NB4 (cell line): ENCODE measurements around the gene NSMCE4A.

Source experiments
- DNase-seq: peaks from one replicate; pipeline ENCODE4 v3.0.0; 2010; ENCODE audit warnings: low read depth
- H3K4me3 ChIP-seq: one replicate; pipeline ENCODE4 v1.5.1; 2011; ENCODE audit warnings: mild to moderate bottlenecking, low read depth, low read length, moderate library complexity
- MYC ChIP-seq: IDR thresholded peaks from 2 replicates; pipeline ENCODE4 v1.6.1; 2011; ENCODE audit warnings: low read depth, low read length
- POLR2A ChIP-seq: IDR thresholded peaks from 2 replicates; pipeline ENCODE4 v1.6.1; 2011; ENCODE audit warnings: mild to moderate bottlenecking; ENCODE audit not compliant: insufficient read length; ENCODE audit errors: extremely low read depth
- TF ChIP-seq, protein P1 (sequence below): IDR thresholded peaks from one replicate; pipeline ENCODE4 v1.5.1; 2012; ENCODE audit warnings: low read depth, low read length
- TF ChIP-seq, protein P2 (sequence below): IDR thresholded peaks from 2 replicates; pipeline ENCODE4 v1.6.1; 2011; ENCODE audit warnings: low read depth, low read length

NSMCE4A gene

GRCh38 chr10:121965996-121966395, 9.0 kb downstream of the NSMCE4A start:
- TF ChIP-seq, protein P1, sequence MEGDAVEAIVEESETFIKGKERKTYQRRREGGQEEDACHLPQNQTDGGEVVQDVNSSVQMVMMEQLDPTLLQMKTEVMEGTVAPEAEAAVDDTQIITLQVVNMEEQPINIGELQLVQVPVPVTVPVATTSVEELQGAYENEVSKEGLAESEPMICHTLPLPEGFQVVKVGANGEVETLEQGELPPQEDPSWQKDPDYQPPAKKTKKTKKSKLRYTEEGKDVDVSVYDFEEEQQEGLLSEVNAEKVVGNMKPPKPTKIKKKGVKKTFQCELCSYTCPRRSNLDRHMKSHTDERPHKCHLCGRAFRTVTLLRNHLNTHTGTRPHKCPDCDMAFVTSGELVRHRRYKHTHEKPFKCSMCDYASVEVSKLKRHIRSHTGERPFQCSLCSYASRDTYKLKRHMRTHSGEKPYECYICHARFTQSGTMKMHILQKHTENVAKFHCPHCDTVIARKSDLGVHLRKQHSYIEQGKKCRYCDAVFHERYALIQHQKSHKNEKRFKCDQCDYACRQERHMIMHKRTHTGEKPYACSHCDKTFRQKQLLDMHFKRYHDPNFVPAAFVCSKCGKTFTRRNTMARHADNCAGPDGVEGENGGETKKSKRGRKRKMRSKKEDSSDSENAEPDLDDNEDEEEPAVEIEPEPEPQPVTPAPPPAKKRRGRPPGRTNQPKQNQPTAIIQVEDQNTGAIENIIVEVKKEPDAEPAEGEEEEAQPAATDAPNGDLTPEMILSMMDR = no peak
- TF ChIP-seq MYC = no peak
- TF ChIP-seq POLR2A = no peak
- TF ChIP-seq, protein P2, sequence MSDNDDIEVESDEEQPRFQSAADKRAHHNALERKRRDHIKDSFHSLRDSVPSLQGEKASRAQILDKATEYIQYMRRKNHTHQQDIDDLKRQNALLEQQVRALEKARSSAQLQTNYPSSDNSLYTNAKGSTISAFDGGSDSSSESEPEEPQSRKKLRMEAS = no peak
- DNase-seq = no peak

GRCh38 chr10:121961456-121961855, 13.6 kb downstream of the NSMCE4A start:
- DNase-seq = no peak
- TF ChIP-seq, protein P2 = no peak
- TF ChIP-seq MYC = no peak
- no peak for TF ChIP-seq POLR2A
- TF ChIP-seq, protein P1 = no peak
- H3K4me3 ChIP-seq = no peak overlapping the region

More at GRCh38 chr10:121965996-121966395, 9.0 kb downstream of the NSMCE4A start:
- H3K4me3 ChIP-seq = no peak overlapping the region

DNA sequence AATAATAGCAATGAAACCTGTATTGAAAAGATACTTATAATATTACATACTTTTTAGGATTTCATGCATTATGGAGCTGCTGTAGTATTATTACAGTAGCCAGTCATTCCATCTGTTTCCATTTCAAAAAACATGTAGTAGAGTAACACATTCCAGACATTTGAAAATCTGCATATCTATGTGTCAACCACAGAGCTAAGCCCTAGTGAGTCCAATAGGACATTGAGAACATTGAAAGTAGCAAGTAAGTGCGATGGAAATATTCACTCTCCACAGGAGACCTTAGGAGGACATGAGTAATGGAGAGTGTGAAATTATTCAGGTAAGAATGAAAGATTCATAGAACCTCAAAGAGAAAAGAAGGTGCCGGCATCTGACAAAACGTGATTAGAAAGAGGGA, 15.3 kb downstream of the NSMCE4A start:
- no peak for DNase-seq
- H3K4me3 ChIP-seq = no peak overlapping the region
- TF ChIP-seq, protein P1 = no peak
- TF ChIP-seq POLR2A (no peak), MYC (no peak)
- TF ChIP-seq, protein P2 = no peak

- DNase-seq = no peak
- TF ChIP-seq, protein P2 = no peak
- TF ChIP-seq MYC (no peak), POLR2A (no peak)
- TF ChIP-seq, protein P1 = no peak
- no peak overlapping the region for H3K4me3 ChIP-seq
These were observed 18.6 kb downstream of the NSMCE4A start for GRCh38 chr10:121956111-121957061.

- no peak overlapping the region for H3K4me3 ChIP-seq
- TF ChIP-seq POLR2A (no peak), MYC (no peak)
- TF ChIP-seq, protein P1 = no peak
- TF ChIP-seq, protein P2 = no peak
- no peak for DNase-seq
These were observed 22.8 kb downstream of the NSMCE4A start for GRCh38 chr10:121952226-121952625.
